HepG2 (cell line): ENCODE results near the gene PIK3CB. TPM values are rescaled to one million over a fixed set of nuclear protein-coding genes. Genes with fewer than 3 reads are reported as not detected.

Experiments
- CBX5 ChIP-seq: sonication (generic); formaldehyde crosslinking; IDR thresholded peaks from 2 replicates; pipeline ENCODE4 v1.4.0; 2020; ENCODE audit warnings: missing genetic modification reagents, borderline replicate concordance
- IRX3 ChIP-seq: sonication (generic); formaldehyde crosslinking; IDR thresholded peaks from 2 replicates; pipeline ENCODE4 v1.8.1; 2023; ENCODE audit warnings: mild to moderate bottlenecking, low read depth, missing genetic modification reagents, borderline replicate concordance
- MBNL3 ChIP-seq: fragments of 250-450 bp; sonication (Bioruptor Pico); conservative IDR thresholded peaks from 2 replicates; pipeline ENCODE4 v1.8.0; 2022; ENCODE audit warnings: mild to moderate bottlenecking, inconsistent platforms
- MIER3 ChIP-seq: IDR thresholded peaks from 2 replicates; pipeline ENCODE4 v1.6.1; 2016; ENCODE audit warnings: missing compliant biosample characterization, borderline replicate concordance
- NRL ChIP-seq: sonication (generic); formaldehyde crosslinking; IDR thresholded peaks from 2 replicates; pipeline ENCODE4 v1.5.0; 2020; ENCODE audit warnings: missing genetic modification reagents, mild to moderate bottlenecking, moderate library complexity, borderline replicate concordance
- PAF1 ChIP-seq: IDR thresholded peaks from 2 replicates; pipeline ENCODE4 v1.6.1; 2016; ENCODE audit warnings: missing genetic modification reagents, missing compliant biosample characterization
- RNF2 ChIP-seq: fragments of 450-650 bp; conservative IDR thresholded peaks from 2 replicates; pipeline ENCODE4 v1.6.1; 2016; ENCODE audit warnings: low read depth
- SYNCRIP ChIP-seq: fragments of 200-400 bp; formaldehyde crosslinking; IDR thresholded peaks from 2 replicates; pipeline ENCODE4 v1.6.1; 2018; ENCODE audit warnings: mild to moderate bottlenecking, low read depth, low read length; ENCODE audit not compliant: insufficient read depth
- ZNF207 ChIP-seq: fragments of 450-650 bp; IDR thresholded peaks from 2 replicates; pipeline ENCODE4 v1.6.1; 2016; ENCODE audit warnings: antibody characterized with exemption, borderline replicate concordance
- ZNF33B ChIP-seq: sonication (generic); formaldehyde crosslinking; IDR thresholded peaks from 2 replicates; pipeline ENCODE4 v1.5.1; 2020; ENCODE audit warnings: mild to moderate bottlenecking, missing genetic modification reagents
- polyA plus RNA-seq, 8 experiments: library from polyadenylated mRNA; depleted of rRNA in 3 of 8; stranded (reverse) in 7 of 8; unstranded in 1 of 8; fragments of >200 nt; fragmentation: Illumina TruSeq in 4 of 8; extraction: Trizol in 4 of 8; gene quantifications; 2 replicates each; pipeline versions ENCODE4 v1.2.1 to v1.2.3, GENCODE V29; 2011 to 2016; ENCODE audit warnings: low read depth in 4 of 8, missing spikeins in 1 of 8, mixed read lengths in 1 of 8; ENCODE audit not compliant: insufficient read depth in 1 of 8
- total RNA-seq, 5 experiments: library from RNA; depleted of rRNA; stranded (reverse); fragments of >200 nt; fragmentation: Illumina TruSeq; extraction: Trizol; gene quantifications; 2 replicates each; pipeline ENCODE4 v1.2.3, GENCODE V29; 2016; ENCODE audit warnings: low read depth in 1 of 5
- TF ChIP-seq, protein P1 (sequence below): IDR thresholded peaks from 2 replicates; pipeline ENCODE4 v1.6.1; 2016; ENCODE audit warnings: low read depth, control low read depth
- TF ChIP-seq, protein P2 (sequence below): IDR thresholded peaks from 2 replicates; pipeline ENCODE4 v1.6.1; 2016; ENCODE audit warnings: low read depth, borderline replicate concordance
- TF ChIP-seq, protein P3 (sequence below): sonication (generic); formaldehyde crosslinking; IDR thresholded peaks from 2 replicates; pipeline ENCODE4 v1.4.0; 2020; ENCODE audit warnings: missing genetic modification reagents
- TF ChIP-seq, protein P4 (sequence below): sonication (generic); formaldehyde crosslinking; IDR thresholded peaks from one replicate; pipeline ENCODE4 v1.5.1; 2020; ENCODE audit warnings: mild to moderate bottlenecking, missing genetic modification reagents; ENCODE audit errors: not compliant biosample characterization
- TF ChIP-seq, protein P5 (sequence below): sonication (generic); formaldehyde crosslinking; IDR thresholded peaks from 2 replicates; pipeline ENCODE4 v1.5.0; 2020; ENCODE audit warnings: mild to moderate bottlenecking, missing genetic modification reagents

Gene PIK3CB
- total and polyA plus RNA-seq, 2 of the 13 experiments (the other 11 are each of a cell fraction or from before 2014, with no cell fraction given): 6.6 to 18.7 TPM

DNA sequence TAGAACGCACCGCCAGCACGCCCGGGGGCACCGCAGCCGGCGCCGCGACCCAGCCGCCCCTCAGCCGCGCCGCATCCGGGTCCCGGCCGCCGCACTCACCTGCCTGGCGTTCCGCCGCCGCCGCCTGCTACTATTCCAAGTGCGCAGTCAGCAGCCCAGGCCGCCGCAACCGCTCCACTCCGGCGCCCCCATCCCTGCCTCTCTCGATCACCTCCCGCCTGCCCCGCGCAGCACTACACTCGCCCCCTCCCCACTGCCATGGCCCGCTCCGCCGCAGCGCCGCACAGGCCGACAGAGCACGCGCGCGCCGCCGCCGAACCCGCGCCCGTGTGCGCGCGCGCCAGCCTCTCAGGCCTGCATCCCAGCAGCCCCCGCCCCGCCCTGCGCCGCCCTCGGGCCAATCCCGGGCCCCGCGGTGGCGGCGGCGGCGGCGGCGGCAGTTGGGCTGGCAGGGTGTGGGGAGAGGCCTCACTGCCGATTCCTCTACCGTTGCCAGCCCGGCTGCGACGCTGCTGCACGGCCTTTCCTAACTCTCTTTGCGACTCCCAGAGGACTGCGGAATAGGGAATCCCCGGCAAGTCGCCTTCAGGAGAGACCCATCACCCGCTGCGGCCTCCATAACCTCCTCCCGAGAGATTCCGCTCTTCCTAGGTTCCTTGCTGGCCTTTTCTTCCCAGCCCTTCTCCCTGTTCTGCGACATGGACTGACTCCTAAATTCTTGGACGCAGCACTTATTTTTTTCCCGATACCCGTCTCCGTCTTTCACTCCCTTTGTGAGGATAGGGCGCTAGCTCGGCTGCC lies at the start of gene PIK3CB (continued):
- TF ChIP-seq, protein P1, sequence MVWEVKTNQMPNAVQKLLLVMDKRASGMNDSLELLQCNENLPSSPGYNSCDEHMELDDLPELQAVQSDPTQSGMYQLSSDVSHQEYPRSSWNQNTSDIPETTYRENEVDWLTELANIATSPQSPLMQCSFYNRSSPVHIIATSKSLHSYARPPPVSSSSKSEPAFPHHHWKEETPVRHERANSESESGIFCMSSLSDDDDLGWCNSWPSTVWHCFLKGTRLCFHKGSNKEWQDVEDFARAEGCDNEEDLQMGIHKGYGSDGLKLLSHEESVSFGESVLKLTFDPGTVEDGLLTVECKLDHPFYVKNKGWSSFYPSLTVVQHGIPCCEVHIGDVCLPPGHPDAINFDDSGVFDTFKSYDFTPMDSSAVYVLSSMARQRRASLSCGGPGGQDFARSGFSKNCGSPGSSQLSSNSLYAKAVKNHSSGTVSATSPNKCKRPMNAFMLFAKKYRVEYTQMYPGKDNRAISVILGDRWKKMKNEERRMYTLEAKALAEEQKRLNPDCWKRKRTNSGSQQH (CRISPR knock-in tag): peak; percentile 54; the same call in 1 of the 2 replicates
- TF ChIP-seq ZNF207: no peak
- TF ChIP-seq CBX5 (CRISPR knock-in tag): no peak
- no peak for TF ChIP-seq NRL (CRISPR knock-in tag)
- TF ChIP-seq RNF2: no peak
- TF ChIP-seq, protein P2, sequence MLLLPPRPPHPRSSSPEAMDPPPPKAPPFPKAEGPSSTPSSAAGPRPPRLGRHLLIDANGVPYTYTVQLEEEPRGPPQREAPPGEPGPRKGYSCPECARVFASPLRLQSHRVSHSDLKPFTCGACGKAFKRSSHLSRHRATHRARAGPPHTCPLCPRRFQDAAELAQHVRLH (CRISPR knock-in tag): 0 out of 2 replicates have a peak, but pooled peaks have one; percentile 62
- no peak for TF ChIP-seq PAF1 (CRISPR knock-in tag)
- no peak for TF ChIP-seq SYNCRIP
- TF ChIP-seq MIER3 (CRISPR knock-in tag): no peak; the same call in 1 of the 2 replicates
- TF ChIP-seq, protein P3, sequence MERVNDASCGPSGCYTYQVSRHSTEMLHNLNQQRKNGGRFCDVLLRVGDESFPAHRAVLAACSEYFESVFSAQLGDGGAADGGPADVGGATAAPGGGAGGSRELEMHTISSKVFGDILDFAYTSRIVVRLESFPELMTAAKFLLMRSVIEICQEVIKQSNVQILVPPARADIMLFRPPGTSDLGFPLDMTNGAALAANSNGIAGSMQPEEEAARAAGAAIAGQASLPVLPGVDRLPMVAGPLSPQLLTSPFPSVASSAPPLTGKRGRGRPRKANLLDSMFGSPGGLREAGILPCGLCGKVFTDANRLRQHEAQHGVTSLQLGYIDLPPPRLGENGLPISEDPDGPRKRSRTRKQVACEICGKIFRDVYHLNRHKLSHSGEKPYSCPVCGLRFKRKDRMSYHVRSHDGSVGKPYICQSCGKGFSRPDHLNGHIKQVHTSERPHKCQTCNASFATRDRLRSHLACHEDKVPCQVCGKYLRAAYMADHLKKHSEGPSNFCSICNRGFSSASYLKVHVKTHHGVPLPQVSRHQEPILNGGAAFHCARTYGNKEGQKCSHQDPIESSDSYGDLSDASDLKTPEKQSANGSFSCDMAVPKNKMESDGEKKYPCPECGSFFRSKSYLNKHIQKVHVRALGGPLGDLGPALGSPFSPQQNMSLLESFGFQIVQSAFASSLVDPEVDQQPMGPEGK (CRISPR knock-in tag): 0 out of 2 replicates have a peak, but pooled peaks have one; percentile 8
- TF ChIP-seq IRX3: no peak
- TF ChIP-seq, protein P4, sequence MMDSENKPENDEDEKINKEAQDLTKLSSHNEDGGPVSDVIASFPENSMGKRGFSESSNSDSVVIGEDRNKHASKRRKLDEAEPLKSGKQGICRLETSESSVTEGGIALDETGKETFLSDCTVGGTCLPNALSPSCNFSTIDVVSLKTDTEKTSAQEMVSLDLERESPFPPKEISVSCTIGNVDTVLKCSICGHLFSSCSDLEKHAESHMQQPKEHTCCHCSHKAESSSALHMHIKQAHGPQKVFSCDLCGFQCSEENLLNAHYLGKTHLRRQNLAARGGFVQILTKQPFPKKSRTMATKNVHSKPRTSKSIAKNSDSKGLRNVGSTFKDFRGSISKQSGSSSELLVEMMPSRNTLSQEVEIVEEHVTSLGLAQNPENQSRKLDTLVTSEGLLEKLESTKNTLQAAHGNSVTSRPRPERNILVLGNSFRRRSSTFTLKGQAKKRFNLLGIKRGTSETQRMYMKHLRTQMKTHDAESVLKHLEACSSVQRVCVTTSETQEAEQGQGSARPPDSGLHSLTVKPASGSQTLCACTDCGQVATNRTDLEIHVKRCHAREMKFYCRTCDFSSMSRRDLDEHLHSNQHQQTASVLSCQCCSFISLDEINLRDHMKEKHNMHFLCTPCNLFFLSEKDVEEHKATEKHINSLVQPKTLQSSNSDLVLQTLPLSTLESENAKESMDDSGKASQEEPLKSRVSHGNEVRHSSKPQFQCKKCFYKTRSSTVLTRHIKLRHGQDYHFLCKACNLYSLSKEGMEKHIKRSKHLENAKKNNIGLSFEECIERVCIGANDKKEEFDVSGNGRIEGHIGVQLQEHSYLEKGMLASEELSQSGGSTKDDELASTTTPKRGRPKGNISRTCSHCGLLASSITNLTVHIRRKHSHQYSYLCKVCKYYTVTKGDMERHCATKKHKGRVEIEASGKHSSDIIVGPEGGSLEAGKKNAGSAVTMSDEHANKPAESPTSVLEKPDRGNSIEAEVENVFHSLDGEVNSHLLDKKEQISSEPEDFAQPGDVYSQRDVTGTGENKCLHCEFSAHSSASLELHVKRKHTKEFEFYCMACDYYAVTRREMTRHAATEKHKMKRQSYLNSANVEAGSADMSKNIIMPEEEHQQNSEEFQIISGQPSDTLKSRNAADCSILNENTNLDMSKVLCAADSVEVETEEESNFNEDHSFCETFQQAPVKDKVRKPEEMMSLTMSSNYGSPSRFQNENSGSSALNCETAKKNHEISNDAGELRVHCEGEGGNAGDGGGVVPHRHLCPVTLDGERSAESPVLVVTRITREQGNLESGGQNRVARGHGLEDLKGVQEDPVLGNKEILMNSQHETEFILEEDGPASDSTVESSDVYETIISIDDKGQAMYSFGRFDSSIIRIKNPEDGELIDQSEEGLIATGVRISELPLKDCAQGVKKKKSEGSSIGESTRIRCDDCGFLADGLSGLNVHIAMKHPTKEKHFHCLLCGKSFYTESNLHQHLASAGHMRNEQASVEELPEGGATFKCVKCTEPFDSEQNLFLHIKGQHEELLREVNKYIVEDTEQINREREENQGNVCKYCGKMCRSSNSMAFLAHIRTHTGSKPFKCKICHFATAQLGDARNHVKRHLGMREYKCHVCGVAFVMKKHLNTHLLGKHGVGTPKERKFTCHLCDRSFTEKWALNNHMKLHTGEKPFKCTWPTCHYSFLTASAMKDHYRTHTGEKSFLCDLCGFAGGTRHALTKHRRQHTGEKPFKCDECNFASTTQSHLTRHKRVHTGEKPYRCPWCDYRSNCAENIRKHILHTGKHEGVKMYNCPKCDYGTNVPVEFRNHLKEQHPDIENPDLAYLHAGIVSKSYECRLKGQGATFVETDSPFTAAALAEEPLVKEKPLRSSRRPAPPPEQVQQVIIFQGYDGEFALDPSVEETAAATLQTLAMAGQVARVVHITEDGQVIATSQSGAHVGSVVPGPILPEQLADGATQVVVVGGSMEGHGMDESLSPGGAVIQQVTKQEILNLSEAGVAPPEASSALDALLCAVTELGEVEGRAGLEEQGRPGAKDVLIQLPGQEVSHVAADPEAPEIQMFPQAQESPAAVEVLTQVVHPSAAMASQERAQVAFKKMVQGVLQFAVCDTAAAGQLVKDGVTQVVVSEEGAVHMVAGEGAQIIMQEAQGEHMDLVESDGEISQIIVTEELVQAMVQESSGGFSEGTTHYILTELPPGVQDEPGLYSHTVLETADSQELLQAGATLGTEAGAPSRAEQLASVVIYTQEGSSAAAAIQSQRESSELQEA: no peak
- no peak for TF ChIP-seq MBNL3 (CRISPR knock-in tag)
- TF ChIP-seq, protein P5, sequence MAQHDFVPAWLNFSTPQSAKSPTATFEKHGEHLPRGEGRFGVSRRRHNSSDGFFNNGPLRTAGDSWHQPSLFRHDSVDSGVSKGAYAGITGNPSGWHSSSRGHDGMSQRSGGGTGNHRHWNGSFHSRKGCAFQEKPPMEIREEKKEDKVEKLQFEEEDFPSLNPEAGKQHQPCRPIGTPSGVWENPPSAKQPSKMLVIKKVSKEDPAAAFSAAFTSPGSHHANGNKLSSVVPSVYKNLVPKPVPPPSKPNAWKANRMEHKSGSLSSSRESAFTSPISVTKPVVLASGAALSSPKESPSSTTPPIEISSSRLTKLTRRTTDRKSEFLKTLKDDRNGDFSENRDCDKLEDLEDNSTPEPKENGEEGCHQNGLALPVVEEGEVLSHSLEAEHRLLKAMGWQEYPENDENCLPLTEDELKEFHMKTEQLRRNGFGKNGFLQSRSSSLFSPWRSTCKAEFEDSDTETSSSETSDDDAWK (CRISPR knock-in tag): no peak
- peak; percentile 40; the same call in 1 of the 2 replicates for TF ChIP-seq ZNF33B (CRISPR knock-in tag)
